OCI-LY1 (cell line): Measurements from ENCODE around the gene PAX5.

Experiments used
- H2AFZ ChIP-seq: fragments of 200-600 bp; sonication (generic), shearing (Covaris generic); 2 replicates; pipeline ENCODE4 v1.6.0; 2014; ENCODE audit warnings: antibody characterized with exemption, mild to moderate bottlenecking, low read length
- H3F3A ChIP-seq: fragments of 200-600 bp; sonication (generic), shearing (Covaris generic); 2 replicates; pipeline ENCODE4 v1.6.0; 2014; ENCODE audit warnings: mild to moderate bottlenecking, antibody characterized with exemption, low read length, moderate library complexity; ENCODE audit not compliant: insufficient read depth
- H3K27ac ChIP-seq: fragments of 200-600 bp; sonication (generic); 2 replicates; pipeline ENCODE4 v1.5.1; 2014; ENCODE audit warnings: low read length, mixed run types, mild to moderate bottlenecking, low read depth; ENCODE audit not compliant: poor library complexity, severe bottlenecking
- H3K27me3 ChIP-seq: fragments of 200-600 bp; sonication (generic); 2 replicates; pipeline ENCODE4 v1.6.0; 2014; ENCODE audit warnings: antibody characterized with exemption, mild to moderate bottlenecking, low read length, moderate library complexity; ENCODE audit not compliant: insufficient read depth
- H3K36me3 ChIP-seq: fragments of 200-600 bp; sonication (generic); 2 replicates; pipeline ENCODE4 v1.6.1; 2014; ENCODE audit warnings: mild to moderate bottlenecking, antibody characterized with exemption, low read length, moderate library complexity, mixed read lengths; ENCODE audit not compliant: insufficient read depth
- H3K4me1 ChIP-seq: fragments of 200-600 bp; sonication (generic); 2 replicates; pipeline ENCODE4 v1.5.1; 2014; ENCODE audit warnings: mild to moderate bottlenecking, low read length, moderate library complexity; ENCODE audit not compliant: insufficient read depth, severe bottlenecking
- H3K4me2 ChIP-seq: fragments of 200-600 bp; sonication (generic), shearing (Covaris generic); 2 replicates; pipeline ENCODE4 v1.6.1; 2014; ENCODE audit warnings: low read length
- H3K4me3 ChIP-seq: fragments of 200-600 bp; sonication (generic); 2 replicates; pipeline ENCODE4 v1.5.1; 2014; ENCODE audit warnings: low read length, low read depth, mild to moderate bottlenecking, mixed read lengths; ENCODE audit not compliant: poor library complexity, severe bottlenecking
- H3K79me2 ChIP-seq: fragments of 200-600 bp; shearing (Covaris generic); 2 replicates; pipeline ENCODE4 v1.6.1; 2016; ENCODE audit warnings: mixed run types, low read length, mixed read lengths; ENCODE audit not compliant: insufficient read depth
- H3K9ac ChIP-seq: fragments of 200-600 bp; sonication (generic), shearing (Covaris generic); 2 replicates; pipeline ENCODE4 v1.6.1; 2014; ENCODE audit warnings: mild to moderate bottlenecking, low read length, mixed read lengths
- H3K9me2 ChIP-seq: fragments of 200-600 bp; sonication (generic), shearing (Covaris generic); 2 replicates; pipeline ENCODE4 v1.6.1; 2014; ENCODE audit warnings: low read depth, mild to moderate bottlenecking, low read length, mixed read lengths
- H3K9me3 ChIP-seq: fragments of 200-600 bp; shearing (Covaris generic); 2 replicates; pipeline ENCODE4 v1.6.1; 2014; ENCODE audit warnings: low read length, mixed read lengths
- H4K20me1 ChIP-seq: fragments of 200-600 bp; sonication (generic), shearing (Covaris generic); 2 replicates; pipeline ENCODE4 v1.6.0; 2016; ENCODE audit warnings: mild to moderate bottlenecking, low read length; ENCODE audit not compliant: insufficient read depth
- CTCF ChIP-seq: fragments of 200-600 bp; sonication (generic), shearing (Covaris generic); IDR thresholded peaks from 2 replicates; pipeline ENCODE4 v1.5.1; 2017; ENCODE audit warnings: mild to moderate bottlenecking, antibody characterized with exemption, low read length, moderate library complexity, mixed read lengths
- EZH2 ChIP-seq: fragments of 200-600 bp; sonication (generic), shearing (Covaris generic); IDR thresholded peaks from 2 replicates; pipeline ENCODE4 v1.8.0; 2017; ENCODE audit warnings: borderline replicate concordance, mixed run types, mild to moderate bottlenecking, antibody characterized with exemption, low read length, moderate library complexity, mixed read lengths

The PAX5 gene

GRCh38 chr9:36877239-36877638 is 156.8 kb downstream of the PAX5 start:
- H3K4me2 ChIP-seq, result no peak overlapping the region; the same call in 1 of the 2 replicates
- TF ChIP-seq EZH2 (no peak), CTCF (no peak)
- no peak overlapping the region for H2AFZ ChIP-seq
- no peak overlapping the region for H3K9ac ChIP-seq
- no peaks in the 10 kb centered on the region for H3K27me3 ChIP-seq
- H3K9me3 ChIP-seq, result no peaks in the 10 kb centered on the region
- no peak overlapping the region for H3K4me3 ChIP-seq
- peak overlapping the region; percentile 51 for H3K27ac ChIP-seq
- peaks cover 68% of the 10 kb centered on the region; the same call in 1 of the 2 replicates for H3K36me3 ChIP-seq
- no peaks in the 10 kb centered on the region for H3K9me2 ChIP-seq
- no peaks in the 10 kb centered on the region for H3F3A ChIP-seq
- no peaks in the 10 kb centered on the region for H4K20me1 ChIP-seq
- peaks cover 34% of the 10 kb centered on the region for H3K4me1 ChIP-seq
- H3K79me2 ChIP-seq, result no peaks in the 10 kb centered on the region

- Histone ChIP-seq H3K9ac (no peak overlapping the region), H2AFZ (no peak overlapping the region), H3K9me2 (no peaks in the 10 kb centered on the region), H3K27me3 (no peaks in the 10 kb centered on the region), H3K36me3 (peaks cover 73% of the 10 kb centered on the region; the same call in 1 of the 2 replicates), H3K27ac (peak overlapping the region; percentile 51), H4K20me1 (no peaks in the 10 kb centered on the region), H3K79me2 (no peaks in the 10 kb centered on the region), H3K4me3 (no peak overlapping the region), H3K9me3 (no peaks in the 10 kb centered on the region), H3K4me1 (peaks cover 34% of the 10 kb centered on the region), H3K4me2 (no peak overlapping the region), H3F3A (no peaks in the 10 kb centered on the region)
- no peak for TF ChIP-seq EZH2
- TF ChIP-seq CTCF, result no peak
These were observed 158.0 kb downstream of the PAX5 start for GRCh38 chr9:36876056-36876455.

- H3K9me3 ChIP-seq, result no peaks in the 10 kb centered on the region
- H3K27ac ChIP-seq, result peak overlapping the region; percentile 51
- peaks cover 70% of the 10 kb centered on the region; the same call in 1 of the 2 replicates for H3K36me3 ChIP-seq
- no peak overlapping the region for H2AFZ ChIP-seq
- H4K20me1 ChIP-seq, result no peaks in the 10 kb centered on the region
- no peak overlapping the region for H3K4me3 ChIP-seq
- no peaks in the 10 kb centered on the region for H3K79me2 ChIP-seq
- no peaks in the 10 kb centered on the region for H3K9me2 ChIP-seq
- H3K4me1 ChIP-seq, result peaks cover 34% of the 10 kb centered on the region
- no peak for TF ChIP-seq EZH2
- no peak for TF ChIP-seq CTCF
- H3K9ac ChIP-seq, result no peak overlapping the region
- no peaks in the 10 kb centered on the region for H3K27me3 ChIP-seq
- H3K4me2 ChIP-seq, result no peak overlapping the region
- H3F3A ChIP-seq, result no peaks in the 10 kb centered on the region
These were observed 159.1 kb downstream of the PAX5 start for GRCh38 chr9:36874921-36875320.
